ENCODE data around the gene TRIM17. TPM values are rescaled to one million over a fixed set of nuclear protein-coding genes. Genes with fewer than 3 reads are reported as not detected.

The TRIM17 gene
- total and polyA plus RNA-seq, 2 experiments from 2014 or later: 0.86 to 1.1 TPM

DNA sequence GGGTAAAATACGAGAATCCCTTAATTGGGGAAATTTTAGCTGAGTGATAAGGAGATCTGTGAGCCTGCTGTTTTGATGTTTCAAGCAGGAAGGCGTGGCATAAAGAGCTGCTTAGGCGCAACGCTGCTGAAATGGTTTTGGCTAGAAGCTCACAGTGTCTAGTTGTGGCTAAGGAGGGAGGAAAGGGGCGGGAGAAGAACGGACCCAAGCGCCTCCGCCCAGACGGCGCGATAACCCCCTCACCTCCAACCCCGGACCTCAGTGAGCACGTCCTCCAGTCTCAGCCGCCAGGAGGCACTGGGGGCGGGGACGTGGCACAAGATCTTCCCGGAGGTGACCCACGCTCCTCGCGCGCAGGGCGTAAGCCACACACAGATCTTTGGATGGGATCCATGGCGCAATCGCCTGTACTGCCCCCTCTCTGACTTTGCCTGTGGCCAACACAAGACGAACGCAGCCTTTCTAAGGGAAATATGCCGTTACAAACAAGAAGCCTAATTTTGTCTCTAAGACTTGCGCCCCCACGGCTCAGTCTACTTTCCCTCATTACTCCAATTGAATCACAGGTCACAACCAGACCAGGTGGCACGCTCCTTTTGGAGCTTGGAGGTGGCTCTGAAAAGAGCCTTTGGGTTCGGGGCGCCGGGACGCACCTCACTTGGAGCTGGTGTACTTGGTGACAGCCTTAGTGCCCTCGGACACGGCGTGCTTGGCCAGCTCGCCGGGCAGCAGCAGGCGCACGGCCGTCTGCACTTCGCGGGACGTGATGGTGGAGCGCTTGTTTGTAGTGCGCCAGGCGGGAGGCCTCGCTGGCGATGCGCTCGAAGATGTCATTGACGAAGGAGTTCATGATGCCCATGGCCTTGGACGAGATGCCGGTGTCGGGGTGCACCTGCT lies 47.1 kb upstream of the TRIM17 start:
- Mint-ChIP-seq H3K27me3 (ENCODE audit: insufficient read depth, low read depth, poor library complexity) (peaks cover 45% of the 10 kb centered on the region), H3K27ac (peak overlapping the region; percentile 23; the same call in 1 of the 2 replicates), H3K9me3 (no peaks in the 10 kb centered on the region), H3K4me3 (peak overlapping the region; percentile 86), H3K4me1 (peaks cover 18% of the 10 kb centered on the region), H3K36me3 (ENCODE audit: low read depth) (no peaks in the 10 kb centered on the region)
- H3K4me3 ChIP-seq: peak overlapping the region; percentile 82
- H3F3A ChIP-seq (replicated peaks; ENCODE audit: low read depth): 0 out of 2 replicates have a peak, but pooled peaks cover 3% of the 10 kb centered on the region
- no peaks in the 10 kb centered on the region for H3K36me3 ChIP-seq (ENCODE audit: insufficient read depth)
- H2AFZ ChIP-seq: peak overlapping the region; percentile 88
- H4K20me1 ChIP-seq (replicated peaks; ENCODE audit: insufficient read depth): no peaks in the 10 kb centered on the region; the same call in none of the 2 replicates
- H3K27ac ChIP-seq (ENCODE audit: low read depth): no peak overlapping the region
- TF ChIP-seq, protein P1, sequence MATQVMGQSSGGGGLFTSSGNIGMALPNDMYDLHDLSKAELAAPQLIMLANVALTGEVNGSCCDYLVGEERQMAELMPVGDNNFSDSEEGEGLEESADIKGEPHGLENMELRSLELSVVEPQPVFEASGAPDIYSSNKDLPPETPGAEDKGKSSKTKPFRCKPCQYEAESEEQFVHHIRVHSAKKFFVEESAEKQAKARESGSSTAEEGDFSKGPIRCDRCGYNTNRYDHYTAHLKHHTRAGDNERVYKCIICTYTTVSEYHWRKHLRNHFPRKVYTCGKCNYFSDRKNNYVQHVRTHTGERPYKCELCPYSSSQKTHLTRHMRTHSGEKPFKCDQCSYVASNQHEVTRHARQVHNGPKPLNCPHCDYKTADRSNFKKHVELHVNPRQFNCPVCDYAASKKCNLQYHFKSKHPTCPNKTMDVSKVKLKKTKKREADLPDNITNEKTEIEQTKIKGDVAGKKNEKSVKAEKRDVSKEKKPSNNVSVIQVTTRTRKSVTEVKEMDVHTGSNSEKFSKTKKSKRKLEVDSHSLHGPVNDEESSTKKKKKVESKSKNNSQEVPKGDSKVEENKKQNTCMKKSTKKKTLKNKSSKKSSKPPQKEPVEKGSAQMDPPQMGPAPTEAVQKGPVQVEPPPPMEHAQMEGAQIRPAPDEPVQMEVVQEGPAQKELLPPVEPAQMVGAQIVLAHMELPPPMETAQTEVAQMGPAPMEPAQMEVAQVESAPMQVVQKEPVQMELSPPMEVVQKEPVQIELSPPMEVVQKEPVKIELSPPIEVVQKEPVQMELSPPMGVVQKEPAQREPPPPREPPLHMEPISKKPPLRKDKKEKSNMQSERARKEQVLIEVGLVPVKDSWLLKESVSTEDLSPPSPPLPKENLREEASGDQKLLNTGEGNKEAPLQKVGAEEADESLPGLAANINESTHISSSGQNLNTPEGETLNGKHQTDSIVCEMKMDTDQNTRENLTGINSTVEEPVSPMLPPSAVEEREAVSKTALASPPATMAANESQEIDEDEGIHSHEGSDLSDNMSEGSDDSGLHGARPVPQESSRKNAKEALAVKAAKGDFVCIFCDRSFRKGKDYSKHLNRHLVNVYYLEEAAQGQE (IDR thresholded peaks at IDR 0.05; ENCODE audit: unreplicated experiment): no peak
- TF ChIP-seq NANOG (IDR thresholded peaks at IDR 0.05; ENCODE audit: borderline replicate concordance) (no peak), CREB1 (CRISPR knock-in tag; IDR thresholded peaks at IDR 0.05; ENCODE audit: low read depth) (no peak), STAT1 (IDR thresholded peaks at IDR 0.05; ENCODE audit: unreplicated experiment) (no peak), ZNF331 (CRISPR knock-in tag; IDR thresholded peaks at IDR 0.05; ENCODE audit: low read depth) (no peak), EZH2phosphoT487 (IDR thresholded peaks at IDR 0.05; ENCODE audit: unreplicated experiment) (no peak), EZH2 (IDR thresholded peaks at IDR 0.05; ENCODE audit: low read depth, unreplicated experiment) (peak; percentile 31), ZNF114 (CRISPR knock-in tag; IDR thresholded peaks at IDR 0.05) (no peak), POLR2AphosphoS5 (IDR thresholded peaks at IDR 0.05; ENCODE audit: low read depth) (no peak; the same call in 1 of the 2 replicates)
- TF ChIP-seq, protein P2, sequence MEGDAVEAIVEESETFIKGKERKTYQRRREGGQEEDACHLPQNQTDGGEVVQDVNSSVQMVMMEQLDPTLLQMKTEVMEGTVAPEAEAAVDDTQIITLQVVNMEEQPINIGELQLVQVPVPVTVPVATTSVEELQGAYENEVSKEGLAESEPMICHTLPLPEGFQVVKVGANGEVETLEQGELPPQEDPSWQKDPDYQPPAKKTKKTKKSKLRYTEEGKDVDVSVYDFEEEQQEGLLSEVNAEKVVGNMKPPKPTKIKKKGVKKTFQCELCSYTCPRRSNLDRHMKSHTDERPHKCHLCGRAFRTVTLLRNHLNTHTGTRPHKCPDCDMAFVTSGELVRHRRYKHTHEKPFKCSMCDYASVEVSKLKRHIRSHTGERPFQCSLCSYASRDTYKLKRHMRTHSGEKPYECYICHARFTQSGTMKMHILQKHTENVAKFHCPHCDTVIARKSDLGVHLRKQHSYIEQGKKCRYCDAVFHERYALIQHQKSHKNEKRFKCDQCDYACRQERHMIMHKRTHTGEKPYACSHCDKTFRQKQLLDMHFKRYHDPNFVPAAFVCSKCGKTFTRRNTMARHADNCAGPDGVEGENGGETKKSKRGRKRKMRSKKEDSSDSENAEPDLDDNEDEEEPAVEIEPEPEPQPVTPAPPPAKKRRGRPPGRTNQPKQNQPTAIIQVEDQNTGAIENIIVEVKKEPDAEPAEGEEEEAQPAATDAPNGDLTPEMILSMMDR (conservative IDR thresholded peaks at IDR 0.05; ENCODE audit: low read depth in 2 of 2): peak; percentile 46 to 47
- TF ChIP-seq, protein P3, sequence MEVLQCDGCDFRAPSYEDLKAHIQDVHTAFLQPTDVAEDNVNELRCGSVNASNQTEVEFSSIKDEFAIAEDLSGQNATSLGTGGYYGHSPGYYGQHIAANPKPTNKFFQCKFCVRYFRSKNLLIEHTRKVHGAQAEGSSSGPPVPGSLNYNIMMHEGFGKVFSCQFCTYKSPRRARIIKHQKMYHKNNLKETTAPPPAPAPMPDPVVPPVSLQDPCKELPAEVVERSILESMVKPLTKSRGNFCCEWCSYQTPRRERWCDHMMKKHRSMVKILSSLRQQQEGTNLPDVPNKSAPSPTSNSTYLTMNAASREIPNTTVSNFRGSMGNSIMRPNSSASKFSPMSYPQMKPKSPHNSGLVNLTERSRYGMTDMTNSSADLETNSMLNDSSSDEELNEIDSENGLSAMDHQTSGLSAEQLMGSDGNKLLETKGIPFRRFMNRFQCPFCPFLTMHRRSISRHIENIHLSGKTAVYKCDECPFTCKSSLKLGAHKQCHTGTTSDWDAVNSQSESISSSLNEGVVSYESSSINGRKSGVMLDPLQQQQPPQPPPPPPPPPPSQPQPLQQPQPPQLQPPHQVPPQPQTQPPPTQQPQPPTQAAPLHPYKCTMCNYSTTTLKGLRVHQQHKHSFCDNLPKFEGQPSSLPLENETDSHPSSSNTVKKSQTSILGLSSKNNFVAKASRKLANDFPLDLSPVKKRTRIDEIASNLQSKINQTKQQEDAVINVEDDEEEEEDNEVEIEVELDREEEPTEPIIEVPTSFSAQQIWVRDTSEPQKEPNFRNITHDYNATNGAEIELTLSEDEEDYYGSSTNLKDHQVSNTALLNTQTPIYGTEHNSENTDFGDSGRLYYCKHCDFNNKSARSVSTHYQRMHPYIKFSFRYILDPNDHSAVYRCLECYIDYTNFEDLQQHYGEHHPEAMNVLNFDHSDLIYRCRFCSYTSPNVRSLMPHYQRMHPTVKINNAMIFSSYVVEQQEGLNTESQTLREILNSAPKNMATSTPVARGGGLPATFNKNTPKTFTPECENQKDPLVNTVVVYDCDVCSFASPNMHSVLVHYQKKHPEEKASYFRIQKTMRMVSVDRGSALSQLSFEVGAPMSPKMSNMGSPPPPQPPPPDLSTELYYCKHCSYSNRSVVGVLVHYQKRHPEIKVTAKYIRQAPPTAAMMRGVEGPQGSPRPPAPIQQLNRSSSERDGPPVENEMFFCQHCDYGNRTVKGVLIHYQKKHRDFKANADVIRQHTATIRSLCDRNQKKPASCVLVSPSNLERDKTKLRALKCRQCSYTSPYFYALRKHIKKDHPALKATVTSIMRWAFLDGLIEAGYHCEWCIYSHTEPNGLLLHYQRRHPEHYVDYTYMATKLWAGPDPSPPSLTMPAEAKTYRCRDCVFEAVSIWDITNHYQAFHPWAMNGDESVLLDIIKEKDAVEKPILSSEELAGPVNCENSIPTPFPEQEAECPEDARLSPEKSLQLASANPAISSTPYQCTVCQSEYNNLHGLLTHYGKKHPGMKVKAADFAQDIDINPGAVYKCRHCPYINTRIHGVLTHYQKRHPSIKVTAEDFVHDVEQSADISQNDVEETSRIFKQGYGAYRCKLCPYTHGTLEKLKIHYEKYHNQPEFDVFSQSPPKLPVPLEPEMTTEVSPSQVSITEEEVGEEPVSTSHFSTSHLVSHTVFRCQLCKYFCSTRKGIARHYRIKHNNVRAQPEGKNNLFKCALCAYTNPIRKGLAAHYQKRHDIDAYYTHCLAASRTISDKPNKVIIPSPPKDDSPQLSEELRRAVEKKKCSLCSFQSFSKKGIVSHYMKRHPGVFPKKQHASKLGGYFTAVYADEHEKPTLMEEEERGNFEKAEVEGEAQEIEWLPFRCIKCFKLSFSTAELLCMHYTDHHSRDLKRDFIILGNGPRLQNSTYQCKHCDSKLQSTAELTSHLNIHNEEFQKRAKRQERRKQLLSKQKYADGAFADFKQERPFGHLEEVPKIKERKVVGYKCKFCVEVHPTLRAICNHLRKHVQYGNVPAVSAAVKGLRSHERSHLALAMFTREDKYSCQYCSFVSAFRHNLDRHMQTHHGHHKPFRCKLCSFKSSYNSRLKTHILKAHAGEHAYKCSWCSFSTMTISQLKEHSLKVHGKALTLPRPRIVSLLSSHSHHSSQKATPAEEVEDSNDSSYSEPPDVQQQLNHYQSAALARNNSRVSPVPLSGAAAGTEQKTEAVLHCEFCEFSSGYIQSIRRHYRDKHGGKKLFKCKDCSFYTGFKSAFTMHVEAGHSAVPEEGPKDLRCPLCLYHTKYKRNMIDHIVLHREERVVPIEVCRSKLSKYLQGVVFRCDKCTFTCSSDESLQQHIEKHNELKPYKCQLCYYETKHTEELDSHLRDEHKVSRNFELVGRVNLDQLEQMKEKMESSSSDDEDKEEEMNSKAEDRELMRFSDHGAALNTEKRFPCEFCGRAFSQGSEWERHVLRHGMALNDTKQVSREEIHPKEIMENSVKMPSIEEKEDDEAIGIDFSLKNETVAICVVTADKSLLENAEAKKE (CRISPR knock-in tag; IDR thresholded peaks at IDR 0.05): no peak
- TF ChIP-seq, protein P4, sequence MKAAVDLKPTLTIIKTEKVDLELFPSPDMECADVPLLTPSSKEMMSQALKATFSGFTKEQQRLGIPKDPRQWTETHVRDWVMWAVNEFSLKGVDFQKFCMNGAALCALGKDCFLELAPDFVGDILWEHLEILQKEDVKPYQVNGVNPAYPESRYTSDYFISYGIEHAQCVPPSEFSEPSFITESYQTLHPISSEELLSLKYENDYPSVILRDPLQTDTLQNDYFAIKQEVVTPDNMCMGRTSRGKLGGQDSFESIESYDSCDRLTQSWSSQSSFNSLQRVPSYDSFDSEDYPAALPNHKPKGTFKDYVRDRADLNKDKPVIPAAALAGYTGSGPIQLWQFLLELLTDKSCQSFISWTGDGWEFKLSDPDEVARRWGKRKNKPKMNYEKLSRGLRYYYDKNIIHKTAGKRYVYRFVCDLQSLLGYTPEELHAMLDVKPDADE (IDR thresholded peaks at IDR 0.05): no peak
- peaks cover 18% of the 10 kb centered on the region for H3K4me1 ChIP-seq (ENCODE audit: insufficient read depth)
- peaks cover 87% of the 10 kb centered on the region for H3K27me3 ChIP-seq (ENCODE audit: insufficient read depth)
- no peaks in the 10 kb centered on the region for H3K79me2 ChIP-seq (replicated peaks; ENCODE audit: insufficient read depth)
- ATAC-seq (peak; percentile 77), DNase-seq (ENCODE audit: low spot score) (peak; percentile 84)
- no peaks in the 10 kb centered on the region for H3K9me2 ChIP-seq (ENCODE audit: insufficient read depth)
- H3K4me2 ChIP-seq: peak overlapping the region; percentile 93
